Head of caudate nucleus (tissue), 42 donors: ENCODE results near the gene FLOT2.
A peak's percentile ranks its signal among the peaks of the same experiment; 100 is the strongest.
"Not testable (repeated sequence)": the region's sequence is repeated elsewhere in the genome, so short reads cannot be mapped to it uniquely, and the experiment has no call there.

Source experiments
- DNase-seq, 42 donors: peaks; one replicate each; pipeline versions ENCODE4 v3.0.0 to v3.0.0-alpha.2; 2020 to 2021; ENCODE audit warnings: mixed read lengths in 7 of 42
- intact Hi-C: fragments of 100-400 bp; cut with DNase I; formaldehyde crosslinking; loops from one replicate; pipeline ENCODE4 v1.15.0; 2022

The FLOT2 gene

GRCh38 chr17:28882154-28882895 is 15.2 kb downstream of the FLOT2 start:
- DNase-seq, result no peak
- intact Hi-C loops, result no loop called here

GRCh38 chr17:28881533-28882056 is 15.9 kb downstream of the FLOT2 start:
- intact Hi-C loops, result no loop called here
- DNase-seq, result no peak

DNA sequence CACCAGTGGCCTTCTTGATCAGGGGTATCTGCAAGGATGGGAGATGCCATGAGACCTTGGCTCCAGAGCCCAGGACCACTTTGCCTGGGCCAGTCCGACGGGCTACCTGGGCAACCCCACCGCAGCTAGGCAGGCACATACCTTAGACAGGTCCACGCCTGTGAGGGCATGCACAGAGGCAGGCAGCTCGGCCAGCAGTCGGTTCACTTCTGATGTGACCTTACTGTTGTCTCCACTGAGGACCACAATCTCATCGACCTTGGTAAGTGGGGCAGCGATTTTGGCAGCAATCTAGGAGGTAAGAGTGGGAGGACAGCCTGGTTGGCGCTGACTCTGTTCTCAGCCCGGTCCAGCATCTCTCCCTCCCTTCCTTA is 17.0 kb downstream of the FLOT2 start:
- intact Hi-C loops, result no loop called here
- DNase-seq, result no peak

DNA sequence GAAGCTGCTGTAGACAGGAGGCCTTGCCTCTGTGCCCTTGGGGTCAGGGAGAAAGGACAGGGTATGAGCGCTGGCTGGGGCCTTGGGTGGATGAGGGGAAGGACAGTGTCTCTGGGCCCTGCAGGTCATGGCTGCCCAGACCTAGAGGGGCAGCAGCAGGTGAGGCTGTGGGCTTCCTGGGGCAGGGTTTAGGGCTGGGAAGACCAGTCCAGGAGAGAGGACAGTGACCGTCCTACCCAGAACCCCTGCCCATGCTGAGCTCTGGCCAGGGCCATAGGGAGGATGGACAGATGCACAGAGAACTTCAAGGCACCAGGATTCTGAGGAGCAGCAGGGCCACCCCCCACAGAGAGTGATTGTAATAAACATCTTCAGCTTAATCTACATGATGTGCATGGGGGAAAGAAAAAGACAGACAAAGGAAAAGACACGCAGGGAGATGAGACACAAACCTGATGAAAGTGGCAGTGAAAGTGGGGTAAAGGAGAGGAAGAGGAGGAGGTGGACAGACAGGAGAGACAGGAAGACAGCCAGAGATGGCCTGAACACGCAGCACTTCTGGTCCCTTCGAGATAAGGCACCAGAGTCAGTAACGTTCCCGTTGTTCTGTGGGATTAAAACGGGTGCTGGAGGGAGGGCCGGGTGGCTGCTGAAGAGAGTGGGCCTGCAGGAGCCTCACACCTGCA is 17.5 kb downstream of the FLOT2 start:
- intact Hi-C loops, result no loop called here

DNA sequence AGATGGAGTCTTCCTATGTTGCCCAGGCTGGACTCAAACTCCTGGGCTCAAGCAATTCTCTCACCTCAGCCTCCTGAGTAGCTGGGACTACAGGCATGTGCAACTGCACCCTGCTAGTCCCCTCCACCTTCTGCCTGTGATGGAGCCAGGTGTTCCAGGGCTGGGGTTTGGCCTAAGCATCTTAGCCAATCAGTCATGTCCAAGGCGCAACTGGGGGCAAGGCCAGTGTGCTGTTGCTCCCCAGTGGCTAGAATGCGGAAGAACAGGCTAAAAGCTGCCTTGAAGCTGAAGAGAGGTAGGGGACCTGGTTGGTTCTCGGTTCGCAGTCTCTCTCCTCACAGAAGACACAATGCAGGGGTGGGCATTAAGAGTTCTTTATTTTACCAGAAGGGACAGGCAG is 18.6 kb downstream of the FLOT2 start:
- intact Hi-C loops, result no loop called here
- DNase-seq, result peak in 2 of 42 donors; percentile 19 to 47

More for the DNA sequence above, 17.5 kb downstream of the FLOT2 start:
- DNase-seq, result no peak

DNA sequence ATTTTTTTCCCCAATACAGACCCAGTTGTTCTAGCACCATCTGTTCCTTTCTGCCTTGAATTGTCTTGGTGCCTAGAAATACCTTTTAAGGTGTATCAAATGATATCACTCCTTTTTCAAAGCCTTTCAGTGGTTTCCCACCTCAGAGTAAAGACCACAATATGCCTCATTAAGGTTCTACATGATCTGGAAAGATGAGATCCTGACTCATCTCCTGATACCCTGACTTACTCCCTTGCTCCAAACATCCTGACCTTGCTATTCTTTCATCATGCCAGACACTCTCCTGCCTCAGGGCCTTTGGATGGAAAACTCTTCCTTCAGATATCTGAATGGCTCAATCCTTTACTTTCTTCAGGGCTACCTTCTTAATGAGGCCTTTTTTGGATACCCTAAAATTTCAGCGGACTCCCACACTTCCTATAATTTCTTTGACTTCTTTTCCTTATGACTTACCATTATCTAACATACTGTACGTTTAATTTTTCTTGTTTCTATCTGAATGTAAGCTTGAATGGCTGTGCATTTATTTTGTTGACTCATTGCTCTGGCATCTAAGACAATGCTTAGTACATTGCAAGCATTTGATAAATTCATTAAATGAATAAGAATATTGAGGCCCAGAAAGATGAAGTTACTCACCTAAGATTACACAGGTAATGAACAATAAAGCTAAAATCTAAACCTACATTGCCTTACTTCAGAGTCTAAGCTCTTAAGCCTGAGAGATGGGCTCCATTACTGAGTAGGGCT is 19.2 kb downstream of the FLOT2 start:
- intact Hi-C loops, result no loop called here
- no peak for DNase-seq

DNA sequence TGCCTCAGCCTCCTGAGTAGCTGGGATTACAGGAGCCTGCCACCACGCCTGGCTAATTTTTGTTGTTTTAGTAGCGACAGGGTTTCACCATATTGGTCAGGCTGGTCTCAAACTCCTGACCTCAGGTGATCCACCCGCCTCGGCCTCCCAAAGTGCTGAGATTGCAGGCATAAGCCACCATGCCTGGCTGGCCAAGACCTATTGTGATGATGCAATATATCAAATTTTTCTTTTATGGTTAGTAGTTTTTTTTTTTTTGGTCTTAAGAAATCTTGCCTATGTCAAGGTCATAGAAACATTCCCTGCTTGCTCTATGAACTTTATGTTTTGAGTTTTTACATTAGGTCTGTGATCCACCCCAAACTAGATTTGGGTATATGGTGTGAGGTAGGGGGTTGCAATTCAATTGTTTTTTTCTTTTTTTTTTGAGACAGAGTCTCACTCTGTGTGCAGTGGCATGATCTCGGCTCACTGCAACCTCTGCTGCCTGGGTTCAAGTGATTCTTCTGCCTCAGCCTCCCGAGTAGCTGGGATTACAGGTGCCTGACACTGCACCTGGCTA is 20.3 kb downstream of the FLOT2 start:
- intact Hi-C loops, DNase-seq: not testable (repeated sequence)

- intact Hi-C loops, result no loop called here
Observed at GRCh38 chr17:28875848-28876550, 21.5 kb downstream of the FLOT2 start.

DNA sequence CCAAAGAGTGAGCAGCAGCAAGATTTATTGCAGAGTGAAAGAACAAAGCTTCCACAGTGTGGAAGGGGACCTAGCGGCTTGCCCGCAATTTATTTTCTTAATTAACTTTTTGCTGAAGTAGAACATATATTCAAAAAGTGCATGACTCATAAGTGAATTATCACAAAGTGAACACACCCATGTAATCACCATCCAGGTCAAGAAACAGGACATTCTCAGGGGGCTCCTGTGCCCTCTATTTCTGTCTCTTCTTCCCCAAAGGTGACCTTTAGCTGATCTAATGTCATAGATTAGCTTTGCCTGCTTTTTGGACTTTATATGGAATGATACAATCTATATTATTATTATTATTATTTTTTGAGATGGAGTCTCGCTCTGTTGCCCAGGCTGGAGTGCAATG is 22.8 kb downstream of the FLOT2 start:
- no peak for DNase-seq
- intact Hi-C loops, result no loop called here

More at GRCh38 chr17:28875848-28876550, 21.5 kb downstream of the FLOT2 start:
- no peak for DNase-seq

- no peak for DNase-seq
- intact Hi-C loops, result no loop called here
Observed at GRCh38 chr17:28873839-28874238, 23.7 kb downstream of the FLOT2 start.

GRCh38 chr17:28871056-28871579 is 26.4 kb downstream of the FLOT2 start:
- intact Hi-C loops, result no loop called here
- DNase-seq, result peak in 1 of 42 donors; percentile 10

DNA sequence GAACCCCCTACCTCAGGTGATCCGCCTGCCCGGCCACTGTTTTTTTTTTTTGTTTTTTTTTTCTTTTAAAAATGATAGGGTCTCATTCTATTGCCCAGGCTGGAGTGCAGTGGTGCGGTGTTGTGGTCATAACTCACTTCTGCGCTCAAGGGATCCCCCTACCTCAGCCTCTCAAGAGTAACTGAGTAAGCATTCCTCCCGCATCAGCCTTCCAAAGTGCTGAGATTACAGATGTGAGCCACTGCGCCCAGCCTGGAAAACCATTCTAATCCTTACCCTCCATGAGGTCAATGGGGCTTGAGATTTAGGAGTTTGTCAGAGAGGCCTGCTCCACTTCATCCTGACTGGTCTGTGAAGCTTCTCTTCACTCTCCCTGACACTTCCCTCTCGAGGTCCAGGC is 30.3 kb downstream of the FLOT2 start:
- intact Hi-C loops, result no loop called here
- DNase-seq, result no peak

GRCh38 chr17:28865946-28866752 is 31.4 kb downstream of the FLOT2 start:
- intact Hi-C loops, result no loop called here

DNA sequence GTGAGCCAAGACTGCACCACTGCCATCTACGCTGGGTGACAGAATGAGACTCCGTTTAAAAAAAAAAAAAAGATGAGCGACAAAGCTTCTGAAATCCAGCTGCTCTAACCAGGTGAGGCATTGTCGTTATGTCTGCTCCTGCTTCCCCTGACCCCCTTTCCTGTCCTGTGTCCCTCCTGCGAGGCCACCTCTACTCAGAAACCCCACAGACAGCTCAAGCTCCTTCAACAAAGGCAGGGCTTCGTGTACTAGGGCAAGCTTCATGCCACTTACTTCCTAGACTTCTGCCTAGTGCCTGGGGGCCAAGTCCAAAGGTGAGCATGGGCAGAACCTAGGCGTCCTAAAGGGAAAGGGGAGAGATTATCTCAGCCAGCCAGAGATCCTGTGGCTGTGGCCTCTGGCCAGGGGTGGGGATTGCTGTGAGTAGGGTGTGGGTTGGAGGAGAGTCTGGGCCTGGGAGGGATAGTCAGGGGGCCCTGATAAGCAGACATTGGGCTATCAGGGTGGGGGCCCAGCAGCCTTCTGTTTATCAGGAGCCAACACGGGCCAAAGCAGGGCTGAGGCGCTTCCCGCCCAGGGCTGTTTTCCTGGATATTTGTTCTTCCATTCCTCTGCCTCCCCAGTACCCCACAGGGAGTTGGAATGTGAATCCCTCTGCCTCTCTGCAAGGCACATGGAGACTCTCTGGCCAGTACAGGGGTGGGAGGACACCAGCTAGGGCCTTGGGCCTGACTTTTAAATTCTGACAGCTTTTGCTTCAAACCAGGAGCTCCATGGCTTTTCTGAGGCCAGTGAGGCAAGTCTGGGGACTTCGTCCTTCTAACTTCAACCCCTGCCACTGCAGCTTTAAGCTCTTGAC is 32.3 kb downstream of the FLOT2 start:
- intact Hi-C loops, result no loop called here
- no peak for DNase-seq

More at GRCh38 chr17:28865946-28866752, 31.4 kb downstream of the FLOT2 start:
- no peak for DNase-seq

DNA sequence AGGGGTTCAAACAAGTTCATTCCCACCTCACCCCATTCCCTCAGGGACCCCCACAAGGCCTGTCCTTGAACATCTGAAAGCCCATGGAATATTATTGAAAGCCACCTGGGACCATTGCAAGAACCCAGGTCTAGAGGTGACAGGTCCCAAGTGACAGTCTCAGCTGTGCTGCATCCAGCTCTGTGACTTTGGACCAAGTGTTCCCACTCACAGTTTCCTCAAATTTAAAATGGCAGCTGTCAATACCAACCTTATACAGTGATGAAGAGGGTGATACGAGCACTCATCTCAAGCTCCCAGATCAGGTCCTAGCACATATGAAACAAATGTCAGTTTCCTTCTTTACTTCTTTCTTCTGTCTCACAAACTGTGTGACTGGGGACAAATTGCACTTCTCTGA is 33.6 kb downstream of the FLOT2 start:
- intact Hi-C loops, result no loop called here
- no peak for DNase-seq

GRCh38 chr17:28862561-28862960 is 35.0 kb downstream of the FLOT2 start:
- intact Hi-C loops, result no loop called here
- DNase-seq, result no peak
